Prostate gland (tissue), 2 donors: Measurements from ENCODE around the gene ZBTB7C. TPM values are rescaled to one million over a fixed set of nuclear protein-coding genes. Genes with fewer than 3 reads are reported as not detected.

Experiments
- DNase-seq: peaks from one replicate; pipeline ENCODE4 v3.0.0-alpha.2; 2019; ENCODE audit warnings: low spot score
- H3K27ac ChIP-seq, 2 donors: fragments of 200-600 bp; sonication (generic); 2 replicates each; pipeline ENCODE4 v1.5.1; 2017 to 2019
- H3K27me3 ChIP-seq: fragments of 200-600 bp; sonication (generic); replicated peaks from 2 replicates; pipeline ENCODE4 v1.5.1; 2019; ENCODE audit not compliant: insufficient read depth
- H3K36me3 ChIP-seq, 2 donors: fragments of 200-600 bp; sonication (generic); 1 replicate in 1 of 2; 2 replicates in 1 of 2; pipeline versions ENCODE4 v1.5.1 to v1.8.1; 2017 to 2019
- H3K4me1 ChIP-seq: fragments of 200-600 bp; sonication (generic); replicated peaks from 2 replicates; pipeline ENCODE4 v1.5.1; 2019
- H3K4me3 ChIP-seq, 2 donors: fragments of 200-600 bp; sonication (generic); 2 replicates each; pipeline ENCODE4 v1.5.1; 2017 to 2019
- H3K9me3 ChIP-seq: fragments of 200-600 bp; sonication (generic); 2 replicates; pipeline ENCODE4 v1.5.1; 2017
- POLR2A ChIP-seq: fragments of 450-650 bp; IDR thresholded peaks from one replicate; pipeline ENCODE4 v1.6.1; 2016; ENCODE audit warnings: antibody characterized with exemption, mild to moderate bottlenecking
- POLR2AphosphoS5 ChIP-seq: sonication (generic); formaldehyde crosslinking; IDR thresholded peaks from one replicate; pipeline ENCODE4 v1.6.1; 2017; ENCODE audit warnings: antibody characterized with exemption
- WGBS: methylation state at CpG from one replicate; pipeline ENCODE4 v1.1.5; 2018; 5-methylcytosine and 5-hydroxymethylcytosine counted together
- intact Hi-C: fragments of 100-400 bp; cut with DNase I; formaldehyde crosslinking; loops from one replicate; pipeline ENCODE4 v1.14.2; 2022
- total RNA-seq, 2 donors: library from RNA; depleted of rRNA; stranded (reverse); fragments of >200 nt; gene quantifications; one replicate each; pipeline ENCODE4 v1.1.0, GENCODE V29; 2016
- TF ChIP-seq, protein P1 (sequence below), 4 experiments: fragments of 200-600 bp in 2 of 4; fragments of 450-650 bp in 2 of 4; sonication (generic) in 2 of 4; IDR thresholded peaks; 1 replicate in 3 of 4; 2 replicates in 1 of 4; pipeline ENCODE4 v1.5.1; 2016 to 2019; ENCODE audit warnings: antibody characterized with exemption in 4 of 4, mild to moderate bottlenecking in 2 of 4, moderate library complexity in 2 of 4

Gene ZBTB7C
- total RNA-seq, 2 donors from 2014 or later, result 14.7 to 48.9 TPM

DNA sequence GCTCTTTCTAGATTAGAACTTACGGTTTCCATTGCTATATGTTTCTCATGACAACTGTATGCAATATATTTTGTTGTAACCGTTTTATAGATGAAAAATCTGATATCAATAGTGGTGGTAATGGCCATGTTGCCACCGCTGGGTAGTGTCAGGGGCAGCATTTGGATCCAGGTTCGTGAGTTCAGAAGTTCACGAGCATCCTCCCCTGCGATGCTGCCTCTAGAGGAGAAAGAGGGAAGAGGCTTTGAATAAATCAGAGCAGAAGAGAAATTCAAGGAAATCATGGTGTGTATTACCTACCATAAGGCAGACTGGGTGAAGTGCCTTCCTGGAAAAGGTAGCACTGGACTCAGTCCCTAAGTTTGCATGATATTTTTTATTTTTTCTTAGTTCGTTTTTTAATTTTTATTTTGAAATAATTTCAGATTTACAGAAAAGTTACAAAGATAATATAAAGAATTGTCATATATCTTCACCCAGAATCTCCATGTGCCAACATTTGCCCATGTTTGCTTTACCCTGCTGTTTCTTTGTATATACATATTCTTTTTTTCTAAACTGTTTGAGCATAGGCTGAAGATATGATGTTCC, 3.3 kb upstream of the ZBTB7C start:
- TF ChIP-seq POLR2AphosphoS5, result no peak
- TF ChIP-seq, protein P1, sequence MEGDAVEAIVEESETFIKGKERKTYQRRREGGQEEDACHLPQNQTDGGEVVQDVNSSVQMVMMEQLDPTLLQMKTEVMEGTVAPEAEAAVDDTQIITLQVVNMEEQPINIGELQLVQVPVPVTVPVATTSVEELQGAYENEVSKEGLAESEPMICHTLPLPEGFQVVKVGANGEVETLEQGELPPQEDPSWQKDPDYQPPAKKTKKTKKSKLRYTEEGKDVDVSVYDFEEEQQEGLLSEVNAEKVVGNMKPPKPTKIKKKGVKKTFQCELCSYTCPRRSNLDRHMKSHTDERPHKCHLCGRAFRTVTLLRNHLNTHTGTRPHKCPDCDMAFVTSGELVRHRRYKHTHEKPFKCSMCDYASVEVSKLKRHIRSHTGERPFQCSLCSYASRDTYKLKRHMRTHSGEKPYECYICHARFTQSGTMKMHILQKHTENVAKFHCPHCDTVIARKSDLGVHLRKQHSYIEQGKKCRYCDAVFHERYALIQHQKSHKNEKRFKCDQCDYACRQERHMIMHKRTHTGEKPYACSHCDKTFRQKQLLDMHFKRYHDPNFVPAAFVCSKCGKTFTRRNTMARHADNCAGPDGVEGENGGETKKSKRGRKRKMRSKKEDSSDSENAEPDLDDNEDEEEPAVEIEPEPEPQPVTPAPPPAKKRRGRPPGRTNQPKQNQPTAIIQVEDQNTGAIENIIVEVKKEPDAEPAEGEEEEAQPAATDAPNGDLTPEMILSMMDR (IDR thresholded peaks at IDR 0.05), result peak in 2 of 4 experiments; percentile 16 to 66
- no peaks in the 10 kb centered on the region for H3K27me3 ChIP-seq
- H3K27ac ChIP-seq, result no peak overlapping the region
- DNase-seq, result no peak
- intact Hi-C loops, result no loop called here
- 20% methylated on average over 7 of the region's 7 CpGs for WGBS
- H3K4me1 ChIP-seq, result no peaks in the 10 kb centered on the region
- no peak overlapping the region for H3K4me3 ChIP-seq
- no peaks in the 10 kb centered on the region for H3K36me3 ChIP-seq
- no peaks in the 10 kb centered on the region for H3K9me3 ChIP-seq

DNA sequence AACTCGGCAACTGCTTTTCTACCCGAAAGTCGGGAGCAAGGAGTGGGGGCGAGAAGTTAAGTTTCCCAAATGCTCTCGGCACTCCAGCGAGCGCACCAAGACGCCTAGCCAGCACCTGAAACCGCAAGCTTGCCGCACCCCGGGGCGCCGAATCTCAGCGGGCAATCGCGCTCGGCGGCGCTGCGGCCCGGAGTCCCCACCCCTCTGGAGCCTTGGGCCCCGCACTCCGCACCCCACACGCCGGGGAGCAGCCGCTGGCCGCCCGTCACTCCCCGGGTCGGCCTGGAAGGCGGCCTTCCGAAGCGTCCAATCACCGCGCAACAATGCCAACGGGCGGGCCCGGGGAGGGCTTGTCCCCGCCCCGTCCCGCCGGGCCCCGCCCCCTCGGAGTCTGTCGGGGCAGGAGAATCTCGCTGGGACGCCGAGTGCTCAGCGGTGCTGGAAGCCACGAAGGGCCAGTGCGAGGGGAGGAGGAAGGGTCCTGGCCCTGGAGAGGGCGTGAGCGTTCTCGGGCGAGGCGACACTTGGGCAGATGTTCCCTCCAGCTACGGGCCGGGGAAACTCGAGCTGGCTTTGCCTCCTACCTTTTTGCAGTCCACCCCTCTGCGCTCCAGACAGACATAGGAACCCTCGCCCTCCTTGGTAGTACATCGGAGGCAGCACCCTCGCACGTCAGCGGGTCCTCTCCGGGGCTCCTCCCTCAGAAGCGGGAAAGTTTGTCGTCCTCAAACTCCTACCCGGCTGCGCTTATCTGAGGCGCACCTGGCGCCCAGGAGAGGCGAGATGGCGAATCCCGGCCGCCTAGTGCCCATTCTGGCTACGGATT, 1.1 kb upstream of the ZBTB7C start:
- H3K4me1 ChIP-seq, result no peaks in the 10 kb centered on the region
- TF ChIP-seq POLR2A (peak; percentile 74), POLR2AphosphoS5 (peak; percentile 70)
- TF ChIP-seq, protein P1 (IDR thresholded peaks at IDR 0.05), result no peak
- intact Hi-C loops, result no loop called here
- no peaks in the 10 kb centered on the region for H3K36me3 ChIP-seq
- WGBS, result under 1% methylated on average over 49 of the region's 77 CpGs
- DNase-seq, result peak; percentile 90
- H3K9me3 ChIP-seq, result no peaks in the 10 kb centered on the region
- H3K4me3 ChIP-seq, result peak overlapping the region; percentile 55 to 58
- no peaks in the 10 kb centered on the region for H3K27me3 ChIP-seq
- peak overlapping the region; percentile 39 to 68 for H3K27ac ChIP-seq

DNA sequence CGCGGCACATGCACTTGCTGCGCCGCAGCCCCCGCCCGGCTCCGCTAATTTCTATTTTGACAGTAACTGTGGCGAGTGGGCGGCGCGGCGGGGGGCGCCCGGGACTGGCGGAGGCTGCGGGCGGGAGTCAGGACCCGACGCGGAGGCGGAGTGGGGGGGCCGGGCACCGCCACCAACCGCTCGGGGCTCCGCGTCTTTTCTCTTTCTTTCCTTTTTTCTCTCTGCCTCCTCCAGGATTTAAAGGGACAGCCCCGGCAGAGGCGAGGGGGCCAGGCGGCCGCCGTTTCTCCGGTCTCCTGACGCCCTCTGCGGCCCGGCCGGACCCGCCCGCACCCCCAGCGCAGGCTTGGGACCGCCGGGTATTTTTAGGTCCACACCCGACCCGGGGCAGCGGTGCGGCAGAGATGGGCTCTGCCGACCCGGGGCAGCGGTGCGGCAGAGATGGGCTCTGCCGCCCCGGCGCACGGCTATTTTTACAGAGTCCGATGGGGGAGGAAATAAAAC, 460 bp upstream of the ZBTB7C start:
- intact Hi-C loops, result no loop called here
- Histone ChIP-seq H3K27ac (peak overlapping the region; percentile 39 to 68), H3K4me1 (no peaks in the 10 kb centered on the region), H3K27me3 (no peaks in the 10 kb centered on the region), H3K36me3 (no peaks in the 10 kb centered on the region), H3K4me3 (peak overlapping the region; percentile 55 to 58), H3K9me3 (no peaks in the 10 kb centered on the region)
- no peak for DNase-seq
- TF ChIP-seq, protein P1 (IDR thresholded peaks at IDR 0.05), result peak in 1 of 4 experiments; percentile 12
- TF ChIP-seq POLR2AphosphoS5, result no peak
- TF ChIP-seq POLR2A, result no peak
- under 1% methylated on average over 52 of the region's 55 CpGs for WGBS

DNA sequence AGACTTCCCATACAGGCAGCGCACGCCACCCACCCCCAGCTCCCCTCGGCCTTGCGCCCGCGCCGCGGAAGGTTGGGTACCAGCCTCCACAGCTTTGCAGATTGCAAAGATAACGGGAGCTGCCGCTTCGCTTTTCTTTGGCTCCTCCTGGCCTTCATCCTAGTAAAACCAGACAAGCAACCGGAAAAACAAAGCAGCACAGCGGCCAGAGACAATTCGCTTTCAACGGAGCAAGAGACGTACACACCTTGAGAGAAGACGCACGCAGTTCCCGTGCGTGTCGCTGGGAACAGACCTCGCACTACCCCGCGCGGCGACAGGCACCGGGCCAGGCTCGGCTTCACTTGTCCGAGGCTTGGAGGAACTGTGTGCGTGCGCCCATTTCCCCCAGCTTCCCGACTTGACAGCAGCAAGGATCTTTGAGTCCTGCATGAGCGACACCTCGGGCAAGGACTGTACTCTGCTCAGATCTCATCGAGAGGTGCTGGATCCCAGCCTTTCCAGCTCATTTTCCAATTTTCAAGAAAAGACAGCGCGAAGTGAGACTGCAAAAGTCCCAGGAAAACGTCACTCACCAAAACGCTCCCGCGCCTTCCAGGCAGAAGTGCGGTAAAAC, 964 bp downstream of the ZBTB7C start:
- no peaks in the 10 kb centered on the region for H3K9me3 ChIP-seq
- no peaks in the 10 kb centered on the region for H3K36me3 ChIP-seq
- WGBS, result 9% methylated on average over 42 of the region's 42 CpGs
- no peaks in the 10 kb centered on the region for H3K4me1 ChIP-seq
- intact Hi-C loops, result no loop called here
- H3K27me3 ChIP-seq, result no peaks in the 10 kb centered on the region
- H3K4me3 ChIP-seq, result peak overlapping the region; percentile 55 to 58
- no peak for DNase-seq
- H3K27ac ChIP-seq, result no peak overlapping the region
- TF ChIP-seq POLR2AphosphoS5, result no peak
- TF ChIP-seq, protein P1 (IDR thresholded peaks at IDR 0.05), result no peak
- TF ChIP-seq POLR2A, result no peak
